Keratinocyte (primary cell): ENCODE results near the gene ARHGDIA. TPM values are rescaled to one million over a fixed set of nuclear protein-coding genes. Genes with fewer than 3 reads are reported as not detected.

Source experiments
- DNase-seq: peaks from one replicate; pipeline ENCODE4 v3.0.0-alpha.2; 2011; ENCODE audit warnings: low read depth, missing footprints, low spot score
- FAIRE-seq: peaks from 2 replicates; lab custom pipeline; 2011; peaks lifted over from hg19 to GRCh38; lab: Jason Lieb, UNC
- H2AFZ ChIP-seq: 2 replicates; pipeline ENCODE4 v1.6.0; 2012; ENCODE audit warnings: low read length, control low read depth, inconsistent platforms; ENCODE audit not compliant: control insufficient read depth
- H3K27ac ChIP-seq: 2 replicates; pipeline ENCODE4 v1.5.1; 2011; ENCODE audit warnings: low read length; ENCODE audit not compliant: control insufficient read depth, insufficient read depth
- H3K27me3 ChIP-seq: 3 replicates; pipeline ENCODE4 v1.6.0; 2011; ENCODE audit warnings: low read length; ENCODE audit not compliant: control insufficient read depth, insufficient read depth; ENCODE audit errors: extremely low read depth
- H3K36me3 ChIP-seq, 2 experiments: 2 replicates in 1 of 2; 3 replicates in 1 of 2; pipeline ENCODE4 v1.5.1; 2011; ENCODE audit warnings: low read length in 2 of 2, mild to moderate bottlenecking in 1 of 2; ENCODE audit not compliant: control insufficient read depth in 2 of 2, insufficient read depth in 2 of 2; ENCODE audit errors: extremely low read depth in 1 of 2
- H3K4me1 ChIP-seq: 3 replicates; pipeline ENCODE4 v1.5.1; 2011; ENCODE audit warnings: low read length; ENCODE audit not compliant: control insufficient read depth, insufficient read depth; ENCODE audit errors: extremely low read depth
- H3K4me2 ChIP-seq: 3 replicates; pipeline ENCODE4 v1.6.0; 2011; ENCODE audit warnings: low read depth, low read length; ENCODE audit not compliant: control insufficient read depth, insufficient read depth; ENCODE audit errors: extremely low read depth
- H3K4me3 ChIP-seq, 3 experiments: fragments of 200-600 bp in 1 of 3; sonication (generic) in 1 of 3; 2 replicates in 2 of 3; 3 replicates in 1 of 3; pipeline ENCODE4 v1.5.1; 2011 to 2016; ENCODE audit warnings: low read length in 3 of 3, mild to moderate bottlenecking in 3 of 3, control low read depth in 2 of 3, inconsistent platforms in 1 of 3, low read depth in 1 of 3, mixed read lengths in 1 of 3, mixed run types in 1 of 3, moderate library complexity in 1 of 3; ENCODE audit not compliant: control insufficient read depth in 2 of 3, insufficient read depth in 2 of 3; ENCODE audit errors: extremely low read depth in 1 of 3
- H3K79me2 ChIP-seq: 2 replicates; pipeline ENCODE4 v1.6.0; 2012; ENCODE audit warnings: low read length; ENCODE audit not compliant: control insufficient read depth, insufficient read depth
- H3K9ac ChIP-seq: 3 replicates; pipeline ENCODE4 v1.6.0; 2011; ENCODE audit warnings: low read length; ENCODE audit not compliant: control insufficient read depth, insufficient read depth; ENCODE audit errors: extremely low read depth
- H3K9me1 ChIP-seq: 3 replicates; pipeline ENCODE4 v1.6.0; 2011; ENCODE audit warnings: low read length; ENCODE audit not compliant: control insufficient read depth, insufficient read depth; ENCODE audit errors: extremely low read depth
- H3K9me3 ChIP-seq: 2 replicates; pipeline ENCODE4 v1.5.1; 2012; ENCODE audit warnings: low read depth, low read length; ENCODE audit not compliant: control insufficient read depth
- H4K20me1 ChIP-seq: 3 replicates; pipeline ENCODE4 v1.6.0; 2011; ENCODE audit warnings: low read length; ENCODE audit not compliant: control insufficient read depth, insufficient read depth; ENCODE audit errors: extremely low read depth
- CTCF ChIP-seq, 3 experiments: IDR thresholded peaks in 1 of 3; conservative IDR thresholded peaks in 1 of 3; optimal IDR thresholded peaks in 1 of 3; 2 replicates in 2 of 3; 3 replicates in 1 of 3; pipeline versions ENCODE3 to v1.5.1; 2011; ENCODE audit warnings: low read length in 3 of 3, mild to moderate bottlenecking in 3 of 3, moderate library complexity in 2 of 3, control low read depth in 1 of 3, inconsistent platforms in 1 of 3; ENCODE audit not compliant: insufficient read depth in 2 of 3; ENCODE audit errors: extremely low read depth in 1 of 3
- EZH2 ChIP-seq: IDR thresholded peaks from one replicate; pipeline ENCODE4 v1.6.1; 2012; ENCODE audit warnings: inconsistent platforms, mild to moderate bottlenecking, low read length, moderate library complexity
- dilution Hi-C: fragments of 300-500 bp; cut with MboI; formaldehyde crosslinking; loops from one replicate; pipeline ENCODE4 v1.7.0; 2020; ENCODE audit warnings: low sequenced_read_pairs; ENCODE audit not compliant: extremely low pct_ligation_motif_present
- polyA plus RNA-seq, 5 experiments: library from polyadenylated mRNA; depleted of rRNA in 3 of 5; stranded (reverse) in 3 of 5; stranded (forward) in 1 of 5; unstranded in 1 of 5; fragments of >200 nt; gene quantifications; 1 replicate in 1 of 5; 2 replicates in 3 of 5; 3 replicates in 1 of 5; pipeline versions ENCODE4 v1.2.1 to v1.2.3, GENCODE V29; 2011 to 2012; ENCODE audit warnings: missing spikeins in 2 of 5, low read depth in 1 of 5, low replicate concordance in 1 of 5

ARHGDIA gene
- polyA plus RNA-seq, 1 donor (not counting 4 experiments of a cell fraction or from before 2014, with no cell fraction given): 65.7 TPM

DNA sequence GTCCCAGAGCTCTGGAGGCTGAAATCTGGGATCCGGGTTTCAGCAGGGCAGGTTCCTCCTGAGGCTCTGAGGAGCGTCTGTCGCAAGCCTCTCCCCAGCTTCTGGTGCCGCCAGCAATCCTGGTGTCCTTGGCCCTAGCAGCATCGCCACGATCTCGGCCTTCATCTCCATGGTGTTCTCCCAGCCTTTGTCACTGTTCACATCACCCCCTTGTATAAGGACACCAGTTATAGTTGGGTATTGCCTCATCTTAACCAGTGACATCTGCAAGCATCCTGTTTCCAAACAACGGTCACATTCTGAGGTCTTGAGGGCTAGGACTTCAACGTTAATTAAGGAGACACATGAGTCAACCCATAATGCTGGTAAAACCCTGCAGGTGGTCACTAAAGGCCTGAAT lies 33.5 kb downstream of the ARHGDIA start:
- Histone ChIP-seq H3K9me3 (no peaks in the 10 kb centered on the region), H3K27ac (no peak overlapping the region), H3K9ac (no peak overlapping the region), H3K9me1 (no peaks in the 10 kb centered on the region), H3K4me3 (no peak overlapping the region), H3K4me1 (peaks cover 27% of the 10 kb centered on the region), H4K20me1 (no peaks in the 10 kb centered on the region), H3K36me3 (peaks cover 1 to 7% of the 10 kb centered on the region in 2 experiments), H2AFZ (no peak overlapping the region), H3K27me3 (no peaks in the 10 kb centered on the region), H3K4me2 (no peak overlapping the region), H3K79me2 (peaks cover 2% of the 10 kb centered on the region)
- DNase-seq: no peak
- dilution Hi-C loops: no loop called here
- TF ChIP-seq EZH2: no peak
- TF ChIP-seq CTCF (optimal IDR thresholded peaks at IDR 0.05 in 1 of 3, IDR thresholded peaks at IDR 0.05 in 1 of 3, conservative IDR thresholded peaks at IDR 0.05 in 1 of 3; ENCODE audit: extremely low read depth in 1 of 3, insufficient read depth in 2 of 3, low read length in 3 of 3): no peak
- no peak for FAIRE-seq

DNA sequence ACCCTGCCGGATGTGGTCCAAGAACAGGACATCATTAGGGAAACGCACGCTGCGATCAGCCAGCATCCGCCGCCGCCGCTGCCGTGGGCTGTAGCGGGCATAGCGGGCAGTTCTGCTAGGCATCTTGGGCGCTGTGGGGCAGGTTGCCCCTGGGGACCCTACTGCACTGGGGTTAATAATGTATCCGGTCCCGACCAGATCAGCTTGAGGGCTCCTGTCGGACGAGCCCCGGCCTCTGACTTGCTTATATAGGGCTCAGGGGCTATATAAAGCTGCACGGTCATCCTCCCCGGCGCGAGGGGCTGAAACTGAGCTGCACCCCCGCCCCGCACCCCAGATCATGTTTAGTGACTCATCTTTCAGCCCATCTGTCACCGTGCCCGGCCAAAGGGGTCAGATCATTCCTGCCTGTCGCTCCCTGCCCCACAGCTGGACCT lies 36.3 kb downstream of the ARHGDIA start, which contains the start of gene PPP1R27:
Gene PPP1R27, minus strand, starts transcription at position 220 of the 437 bp plus-strand sequence. Its CDS starts 97 bp downstream, at position 123.
- TF ChIP-seq CTCF (optimal IDR thresholded peaks at IDR 0.05 in 1 of 3, IDR thresholded peaks at IDR 0.05 in 1 of 3, conservative IDR thresholded peaks at IDR 0.05 in 1 of 3; ENCODE audit: extremely low read depth in 1 of 3, insufficient read depth in 2 of 3, low read length in 3 of 3) (no peak), EZH2 (no peak)
- Histone ChIP-seq H3K9me3 (no peaks in the 10 kb centered on the region), H3K27me3 (no peaks in the 10 kb centered on the region), H4K20me1 (no peaks in the 10 kb centered on the region), H3K4me2 (peak within 1 kb of the TSS; percentile 94), H3K4me3 (peak within 1 kb of the TSS; percentile 66 to 79 (median 68)), H3K79me2 (peaks cover 2% of the 10 kb centered on the region), H3K9ac (peak within 1 kb of the TSS; percentile 93), H2AFZ (no peak within 1 kb of the TSS), H3K36me3 (peaks cover 0 to 3% of the 10 kb centered on the region in 2 experiments), H3K4me1 (peaks cover 14% of the 10 kb centered on the region), H3K9me1 (no peaks in the 10 kb centered on the region), H3K27ac (peak within 1 kb of the TSS; percentile 89)
- DNase-seq: no peak
- no peak for FAIRE-seq
- dilution Hi-C loops: no loop called here
